Left lung (tissue), 10 donors: Measurements from ENCODE around the gene MINDY1. TPM values are rescaled to one million over a fixed set of nuclear protein-coding genes. Genes with fewer than 3 reads are reported as not detected.

ENCODE experiments used
- ATAC-seq: fragments of 200-7000 bp; cut with Tn5 transposase; one replicate; pipeline ENCODE4 v1.9.1; 2020; ENCODE audit warnings: moderate library complexity
- DNase-seq, 4 donors: peaks; one replicate each; pipeline ENCODE4 v3.0.0-alpha.2; 2013 to 2020
- H3K27ac ChIP-seq, 2 donors: fragments of 200-600 bp; sonication (generic) in 1 of 2; one replicate each; pipeline versions ENCODE4 v1.5.0 to v1.8.0; 2020 to 2021
- H3K27me3 ChIP-seq, 2 donors: fragments of 200-600 bp; sonication (generic) in 1 of 2; one replicate each; pipeline versions ENCODE4 v1.5.0 to v1.8.0; 2020 to 2021
- H3K36me3 ChIP-seq, 2 donors: fragments of 200-600 bp; sonication (generic) in 1 of 2; one replicate each; pipeline versions ENCODE4 v1.5.0 to v1.8.0; 2020 to 2021
- H3K4me1 ChIP-seq, 2 donors: fragments of 200-600 bp; one replicate each; pipeline ENCODE4 v1.8.0; 2021
- H3K4me3 ChIP-seq, 2 donors: fragments of 200-600 bp; sonication (generic) in 1 of 2; one replicate each; pipeline versions ENCODE4 v1.5.0 to v1.8.0; 2020 to 2021; ENCODE audit warnings: mild to moderate bottlenecking in 1 of 2
- H3K9me3 ChIP-seq, 2 donors: fragments of 200-600 bp; sonication (generic) in 1 of 2; one replicate each; pipeline versions ENCODE4 v1.5.0 to v1.8.0; 2020 to 2021
- CTCF ChIP-seq, 2 donors: fragments of 200-600 bp; sonication (generic) in 1 of 2; IDR thresholded peaks; one replicate each; pipeline versions ENCODE4 v1.5.0 to v1.8.0; 2021; ENCODE audit warnings: antibody characterized with exemption in 2 of 2
- intact Hi-C, 2 donors: fragments of 100-400 bp; cut with DNase I; formaldehyde crosslinking; loops; one replicate each; pipeline versions ENCODE4 v1.11.2 to v1.14.2; 2022
- polyA plus RNA-seq, 6 donors: library from polyadenylated mRNA; unstranded; fragments of 120-200 nt; gene quantifications; one replicate each; pipeline ENCODE4 v1.2.1, GENCODE V29; 2013; ENCODE audit not compliant: insufficient read length in 6 of 6
- total RNA-seq, 2 donors: library from RNA; stranded (reverse); fragmentation: NEBNext Ultra II Directional; extraction: Animal tissue kit (Norgen Biotek cat#: 25700); gene quantifications; one replicate each; pipeline ENCODE4 v1.2.1, GENCODE V29; 2021
- donor health status: DM: no; HTN: yes; CAD: no.
- donor health status: DM: no; HTN: no; CAD: no.

MINDY1 gene
- total and polyA plus RNA-seq, 8 donors = 26.0 to 53.8 (median 45.2) TPM

DNA sequence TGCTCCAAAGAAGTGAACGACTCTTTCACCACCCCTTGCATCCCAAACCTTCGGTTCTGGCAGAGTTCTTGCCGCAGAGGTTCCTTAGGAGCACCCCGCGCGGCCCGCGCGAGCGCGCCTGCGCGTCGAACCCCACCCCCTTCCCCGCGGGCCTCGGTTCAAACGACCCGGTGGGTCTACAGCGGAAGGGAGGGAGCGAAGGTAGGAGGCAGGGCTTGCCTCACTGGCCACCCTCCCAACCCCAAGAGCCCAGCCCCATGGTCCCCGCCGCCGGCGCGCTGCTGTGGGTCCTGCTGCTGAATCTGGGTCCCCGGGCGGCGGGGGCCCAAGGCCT, 40.9 kb upstream of the MINDY1 start, which contains the start of gene C1orf56:
C1orf56 (plus strand) TSS at position 161 of the 334 bp plus-strand sequence; CDS start at position 258, 97 bp downstream.
- Histone ChIP-seq H3K9me3 (no peaks in the 10 kb centered on the region), H3K27ac (peak within 1 kb of the TSS; percentile 78 to 83), H3K4me3 (peak within 1 kb of the TSS; percentile 66 to 79), H3K27me3 (no peaks in the 10 kb centered on the region), H3K36me3 (peaks cover 0 to 28% of the 10 kb centered on the region in 2 donors), H3K4me1 (peaks cover 6 to 28% of the 10 kb centered on the region in 2 donors)
- TF ChIP-seq CTCF (IDR thresholded peaks at IDR 0.05) = no peak
- peak; percentile 89 for ATAC-seq
- DNase-seq = peak; percentile 70 to 92 (median 80)
- intact Hi-C loops = no loop called here

DNA sequence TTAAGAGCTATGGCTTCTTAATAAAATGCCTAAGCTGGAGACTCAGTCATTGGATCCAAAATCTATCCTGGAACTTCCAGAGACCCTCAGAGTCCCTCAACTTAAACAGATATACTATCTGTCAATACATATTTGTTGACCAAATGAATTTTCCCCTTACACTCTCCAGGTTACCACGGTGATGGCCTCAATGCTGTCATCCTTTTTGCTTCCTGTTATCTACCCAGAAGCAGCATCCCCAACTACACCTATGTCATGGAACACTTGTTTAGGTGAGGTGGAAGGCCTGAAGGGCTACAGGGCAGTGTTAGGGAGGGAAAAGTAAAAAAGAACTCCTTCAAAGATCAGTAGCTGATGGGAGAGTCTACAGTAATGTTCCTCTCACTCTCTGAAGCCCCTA, 36.5 kb upstream of the MINDY1 start:
- Histone ChIP-seq H3K27me3 (no peaks in the 10 kb centered on the region), H3K9me3 (no peaks in the 10 kb centered on the region), H3K36me3 (peaks cover 0 to 4% of the 10 kb centered on the region in 2 donors), H3K4me1 (peaks cover 0 to 9% of the 10 kb centered on the region in 2 donors), H3K27ac (no peak overlapping the region), H3K4me3 (no peak overlapping the region)
- no peak for ATAC-seq
- DNase-seq = no peak
- no peak for TF ChIP-seq CTCF (IDR thresholded peaks at IDR 0.05)
- intact Hi-C loops = no loop called here

DNA sequence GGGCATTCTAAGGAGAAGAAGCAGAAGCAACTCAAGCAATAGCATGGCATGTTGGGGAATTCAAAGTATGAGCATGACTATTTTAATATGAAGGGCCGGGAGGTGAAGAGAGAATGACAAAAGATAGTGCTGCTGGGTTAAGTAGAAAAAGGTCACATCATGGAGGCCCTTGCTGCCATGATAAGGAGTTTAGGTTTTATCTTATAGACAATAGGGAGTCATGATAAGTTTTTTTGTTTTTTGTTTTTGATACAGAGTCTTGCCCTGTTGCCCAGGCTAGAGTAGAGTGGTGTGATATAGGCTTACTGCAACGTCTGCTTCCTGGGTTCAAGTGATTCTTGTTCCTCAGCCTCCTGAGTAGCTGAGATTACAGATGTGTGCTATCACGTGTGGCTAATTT, 32.8 kb upstream of the MINDY1 start:
- Histone ChIP-seq H3K4me1 (no peaks in the 10 kb centered on the region), H3K9me3 (no peaks in the 10 kb centered on the region), H3K27ac (no peak overlapping the region), H3K36me3 (peaks cover 0 to 13% of the 10 kb centered on the region in 2 donors), H3K27me3 (no peaks in the 10 kb centered on the region), H3K4me3 (no peak overlapping the region)
- TF ChIP-seq CTCF (IDR thresholded peaks at IDR 0.05) = no peak
- ATAC-seq (no peak), DNase-seq (no peak)
- intact Hi-C loops = no loop called here

GRCh38 chr1:151037032-151037431, 30.3 kb upstream of the MINDY1 start:
- no peaks in the 10 kb centered on the region for H3K27me3 ChIP-seq
- DNase-seq (no peak), ATAC-seq (peak; percentile 47)
- no peak overlapping the region for H3K4me3 ChIP-seq
- peaks cover 0 to 24% of the 10 kb centered on the region in 2 donors for H3K36me3 ChIP-seq
- no peak for TF ChIP-seq CTCF (IDR thresholded peaks at IDR 0.05)
- intact Hi-C loops = no loop called here
- no peaks in the 10 kb centered on the region for H3K4me1 ChIP-seq
- H3K27ac ChIP-seq = no peak overlapping the region
- no peaks in the 10 kb centered on the region for H3K9me3 ChIP-seq

- intact Hi-C loops = no loop called here
- no peak for TF ChIP-seq CTCF (IDR thresholded peaks at IDR 0.05)
- no peaks in the 10 kb centered on the region for H3K4me1 ChIP-seq
- no peak within 1 kb of the TSS for H3K27ac ChIP-seq
- H3K4me3 ChIP-seq = no peak within 1 kb of the TSS
- H3K36me3 ChIP-seq = peaks cover 0 to 31% of the 10 kb centered on the region in 2 donors
- H3K27me3 ChIP-seq = no peaks in the 10 kb centered on the region
- peak; percentile 86 for ATAC-seq
- peak in 1 of 4 donors; percentile 58 for DNase-seq
- no peaks in the 10 kb centered on the region for H3K9me3 ChIP-seq
Observed at GRCh38 chr1:151036356-151036755, 29.7 kb upstream of the MINDY1 start, which contains the start of gene BNIPL. Gene BNIPL, plus strand, starts transcription at chr1:151036586. Its CDS starts 140 bp downstream, at chr1:151036726.
